PC-9 (cell line): ENCODE measurements around the gene PUM2. TPM values are rescaled to one million over a fixed set of nuclear protein-coding genes. Genes with fewer than 3 reads are reported as not detected.
"Not testable (repeated sequence)": the region's sequence is repeated elsewhere in the genome, so short reads cannot be mapped to it uniquely, and the experiment has no call there.

ENCODE experiments used
- BruUV-seq: library from RNA; stranded (reverse); fragments of 400-500 nt; replicated peaks from 2 replicates; lab custom pipeline; 2021; lab: Mats Ljungman, UMichigan
- CTCF ChIA-PET: fragments of 300-600 bp; sonication (Branson Sonifier 250); formaldehyde crosslinking; loops from one replicate; lab custom pipeline; 2022; ENCODE audit warnings: antibody characterized with exemption; lab: Charles Lee
- POLR2A ChIA-PET: fragments of 300-600 bp; sonication (Branson Sonifier 250); formaldehyde crosslinking; loops from one replicate; lab custom pipeline; 2022; ENCODE audit warnings: antibody characterized with exemption; ENCODE audit not compliant: unreplicated experiment; lab: Charles Lee
- DNase-seq, 2 experiments: peaks; one replicate each; pipeline versions ENCODE4 v3.0.0 to v3.0.0-alpha.2; 2015 to 2022; ENCODE audit warnings: mixed read lengths in 1 of 2
- H2AFZ ChIP-seq: fragments of 200-600 bp; sonication (generic); 2 replicates; pipeline ENCODE4 v1.8.1; 2017; ENCODE audit warnings: antibody characterized with exemption
- H3F3A ChIP-seq: fragments of 200-600 bp; sonication (generic); 2 replicates; pipeline ENCODE4 v1.8.1; 2017; ENCODE audit warnings: antibody characterized with exemption, mild to moderate bottlenecking, low read depth; ENCODE audit not compliant: insufficient read depth
- H3K27ac ChIP-seq: fragments of 200-600 bp; sonication (generic); 2 replicates; pipeline ENCODE4 v1.6.1; 2016; ENCODE audit warnings: mixed run types
- H3K27me3 ChIP-seq: fragments of 200-600 bp; sonication (generic); 2 replicates; pipeline ENCODE4 v1.6.1; 2016; ENCODE audit warnings: low read depth, mixed run types; ENCODE audit not compliant: insufficient read depth
- H3K36me3 ChIP-seq: fragments of 200-600 bp; sonication (generic); 2 replicates; pipeline ENCODE4 v1.6.1; 2016; ENCODE audit warnings: low read depth, mixed run types
- H3K4me1 ChIP-seq: fragments of 200-600 bp; sonication (generic); replicated peaks from 2 replicates; pipeline ENCODE4 v1.6.1; 2016; ENCODE audit warnings: mixed run types; ENCODE audit not compliant: insufficient read depth
- H3K4me2 ChIP-seq: fragments of 200-600 bp; sonication (generic); 2 replicates; pipeline ENCODE4 v1.6.1; 2017; ENCODE audit warnings: mixed run types
- H3K4me3 ChIP-seq: fragments of 200-600 bp; sonication (generic); 2 replicates; pipeline ENCODE4 v1.6.1; 2016; ENCODE audit warnings: mixed run types
- H3K79me2 ChIP-seq: fragments of 200-600 bp; sonication (generic); 2 replicates; pipeline ENCODE4 v1.6.1; 2017; ENCODE audit warnings: low read depth, mixed run types
- H3K9me2 ChIP-seq: fragments of 200-600 bp; sonication (generic); 2 replicates; pipeline ENCODE4 v1.8.1; 2017; ENCODE audit warnings: mild to moderate bottlenecking; ENCODE audit not compliant: insufficient read depth
- H3K9me3 ChIP-seq: fragments of 200-600 bp; sonication (generic); 2 replicates; pipeline ENCODE4 v1.8.1; 2016; ENCODE audit warnings: low read depth; ENCODE audit not compliant: insufficient read depth
- H4K20me1 ChIP-seq: fragments of 200-600 bp; sonication (generic); 2 replicates; pipeline ENCODE4 v1.8.1; 2017; ENCODE audit not compliant: insufficient read depth
- EZH2 ChIP-seq: fragments of 200-600 bp; sonication (generic); IDR thresholded peaks from 2 replicates; pipeline ENCODE4 v1.8.0; 2017; ENCODE audit warnings: antibody characterized with exemption, low read depth
- intact Hi-C: fragments of 100-400 bp; cut with micrococcal nuclease; formaldehyde crosslinking; loops from one replicate; pipeline ENCODE4 v1.10.0; 2022; ENCODE audit not compliant: unreplicated experiment
- total RNA-seq: library from RNA; stranded (reverse); gene quantifications from 2 replicates; pipeline ENCODE4 v1.2.3, GENCODE V29; 2021
- TF ChIP-seq, protein P1 (sequence below): fragments of 200-600 bp; sonication (generic); conservative IDR thresholded peaks from 2 replicates; pipeline ENCODE4 v1.6.1; 2017; ENCODE audit warnings: mixed run types, antibody characterized with exemption, mild to moderate bottlenecking, moderate library complexity

Gene PUM2
- total RNA-seq, 1 experiment from 2014 or later: 99.3 TPM

DNA sequence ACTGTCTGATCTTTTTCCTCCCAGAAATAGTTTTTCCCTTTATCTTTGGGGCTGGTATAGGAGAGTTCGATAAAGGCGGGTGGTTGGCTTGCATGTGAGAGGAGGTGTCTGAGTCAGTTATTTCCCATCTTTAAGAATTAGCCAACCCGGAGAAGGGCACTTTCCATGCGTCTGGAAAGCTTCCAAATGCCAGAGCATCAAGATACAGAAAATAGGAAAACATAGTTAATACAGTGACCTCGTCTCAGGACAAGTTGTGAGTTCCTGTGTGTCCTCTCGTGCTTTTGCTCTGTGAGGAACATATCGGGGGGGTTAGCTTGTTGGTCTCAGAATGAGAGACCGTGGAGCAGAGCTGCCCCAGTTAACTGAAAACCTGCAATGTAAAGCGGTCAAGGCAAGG is 18.7 kb upstream of the PUM2 start:
- Histone ChIP-seq H3F3A (peaks cover 22% of the 10 kb centered on the region), H3K79me2 (no peaks in the 10 kb centered on the region), H3K36me3 (no peaks in the 10 kb centered on the region), H3K9me2 (no peaks in the 10 kb centered on the region), H3K27ac (no peak overlapping the region), H3K4me2 (no peak overlapping the region), H4K20me1 (no peaks in the 10 kb centered on the region), H3K4me3 (no peak overlapping the region), H3K27me3 (no peaks in the 10 kb centered on the region), H3K9me3 (no peaks in the 10 kb centered on the region; the same call in 1 of the 2 replicates), H2AFZ (no peak overlapping the region), H3K4me1 (peaks cover 29% of the 10 kb centered on the region)
- intact Hi-C loops: no loop called here
- no TSS peak for BruUV-seq
- CTCF ChIA-PET: interaction anchor here (0.6 kb wide), 1 partner anchor 180 kb away, joined by 9 read pairs; no protein-coding TSS in a partner anchor
- TF ChIP-seq, protein P1, sequence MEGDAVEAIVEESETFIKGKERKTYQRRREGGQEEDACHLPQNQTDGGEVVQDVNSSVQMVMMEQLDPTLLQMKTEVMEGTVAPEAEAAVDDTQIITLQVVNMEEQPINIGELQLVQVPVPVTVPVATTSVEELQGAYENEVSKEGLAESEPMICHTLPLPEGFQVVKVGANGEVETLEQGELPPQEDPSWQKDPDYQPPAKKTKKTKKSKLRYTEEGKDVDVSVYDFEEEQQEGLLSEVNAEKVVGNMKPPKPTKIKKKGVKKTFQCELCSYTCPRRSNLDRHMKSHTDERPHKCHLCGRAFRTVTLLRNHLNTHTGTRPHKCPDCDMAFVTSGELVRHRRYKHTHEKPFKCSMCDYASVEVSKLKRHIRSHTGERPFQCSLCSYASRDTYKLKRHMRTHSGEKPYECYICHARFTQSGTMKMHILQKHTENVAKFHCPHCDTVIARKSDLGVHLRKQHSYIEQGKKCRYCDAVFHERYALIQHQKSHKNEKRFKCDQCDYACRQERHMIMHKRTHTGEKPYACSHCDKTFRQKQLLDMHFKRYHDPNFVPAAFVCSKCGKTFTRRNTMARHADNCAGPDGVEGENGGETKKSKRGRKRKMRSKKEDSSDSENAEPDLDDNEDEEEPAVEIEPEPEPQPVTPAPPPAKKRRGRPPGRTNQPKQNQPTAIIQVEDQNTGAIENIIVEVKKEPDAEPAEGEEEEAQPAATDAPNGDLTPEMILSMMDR: no peak
- TF ChIP-seq EZH2: no peak
- DNase-seq: peak in 1 of 2 experiments; percentile 11
- POLR2A ChIA-PET: no interaction called here

DNA sequence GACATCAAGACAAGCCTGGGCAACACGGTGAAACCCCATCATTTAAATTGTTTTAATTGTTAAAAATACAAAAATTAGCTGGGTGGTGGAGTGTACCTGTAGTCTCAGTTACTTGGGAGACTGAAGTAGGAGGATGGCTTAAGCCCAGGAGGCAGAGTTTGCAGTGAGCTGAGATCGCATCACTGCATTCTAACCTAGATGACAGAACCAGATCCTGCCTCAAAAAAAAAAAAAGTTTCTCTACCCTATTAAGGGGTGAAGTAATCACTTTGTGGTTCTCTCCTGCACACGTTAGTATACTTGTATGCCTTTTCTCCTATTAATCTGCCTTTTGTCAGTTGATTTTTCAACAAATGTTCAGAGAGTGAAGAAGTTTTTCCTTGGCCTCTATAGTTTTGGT is 18.1 kb upstream of the PUM2 start:
- H3K36me3 ChIP-seq: no peaks in the 10 kb centered on the region
- H3K79me2 ChIP-seq: no peaks in the 10 kb centered on the region
- peaks cover 29% of the 10 kb centered on the region for H3K4me1 ChIP-seq
- no peaks in the 10 kb centered on the region; the same call in 1 of the 2 replicates for H3K9me3 ChIP-seq
- CTCF ChIA-PET: no interaction called here
- DNase-seq: no peak
- POLR2A ChIA-PET: no interaction called here
- H3F3A ChIP-seq: peaks cover 22% of the 10 kb centered on the region
- H3K4me3 ChIP-seq: no peak overlapping the region
- TF ChIP-seq EZH2: no peak
- TF ChIP-seq, protein P1: no peak
- H3K4me2 ChIP-seq: no peak overlapping the region
- H2AFZ ChIP-seq: no peak overlapping the region
- H3K27me3 ChIP-seq: no peaks in the 10 kb centered on the region
- BruUV-seq: no TSS peak
- H4K20me1 ChIP-seq: no peaks in the 10 kb centered on the region
- intact Hi-C loops: no loop called here
- no peak overlapping the region for H3K27ac ChIP-seq
- H3K9me2 ChIP-seq: no peaks in the 10 kb centered on the region

DNA sequence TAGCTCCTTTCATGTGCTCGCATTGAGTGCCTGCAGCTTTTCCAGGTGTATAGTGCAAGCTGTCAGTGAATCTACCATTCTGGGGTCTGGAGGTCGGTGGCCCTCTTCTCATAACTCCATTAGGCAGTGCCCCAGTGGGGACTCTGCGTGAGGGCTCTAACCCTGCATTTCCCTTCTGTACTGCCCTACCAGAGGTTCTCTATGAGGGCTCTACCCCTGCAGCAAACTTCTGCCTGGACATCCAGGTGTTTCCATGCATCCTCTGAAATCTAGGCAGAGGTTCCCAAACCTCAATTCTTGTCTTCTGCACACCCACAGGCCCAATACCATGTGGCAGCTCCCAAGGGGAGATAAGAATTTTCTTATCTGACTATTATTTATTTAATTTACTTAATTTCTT is 17.3 kb upstream of the PUM2 start:
- BruUV-seq, DNase-seq, H4K20me1 ChIP-seq, H3K9me2 ChIP-seq, H3K36me3 ChIP-seq, H3K9me3 ChIP-seq, H3K79me2 ChIP-seq, intact Hi-C loops, H2AFZ ChIP-seq, CTCF ChIA-PET, H3K27me3 ChIP-seq, H3K4me3 ChIP-seq, H3K4me2 ChIP-seq: not testable (repeated sequence)
- Histone ChIP-seq H3K4me1 (peaks cover 29% of the 10 kb centered on the region), H3K27ac (0 out of 2 replicates have a peak overlapping the region, but pooled peaks have one; percentile 61), H3F3A (peaks cover 22% of the 10 kb centered on the region)
- POLR2A ChIA-PET: interaction anchor here (0.5 kb wide), 1 partner anchor 23 kb away, joined by 6 read pairs; no protein-coding TSS in a partner anchor
